Gastrocnemius medialis (tissue), 4 donors: ENCODE measurements around the gene LDLRAD4.

ENCODE experiments used
- POLR2A ChIP-seq, 2 donors: fragments of 450-650 bp; IDR thresholded peaks; one replicate each; pipeline ENCODE4 v1.6.1; 2017; ENCODE audit warnings: antibody characterized with exemption in 2 of 2, mild to moderate bottlenecking in 2 of 2, moderate library complexity in 2 of 2
- TF ChIP-seq, protein P1 (sequence below), 5 experiments: fragments of 450-650 bp in 3 of 5; fragments of 200-600 bp in 2 of 5; sonication (generic) in 2 of 5; IDR thresholded peaks in 4 of 5; conservative IDR thresholded peaks in 1 of 5; 1 replicate in 4 of 5; 2 replicates in 1 of 5; pipeline ENCODE4 v1.5.1; 2016 to 2019; ENCODE audit warnings: antibody characterized with exemption in 5 of 5, mild to moderate bottlenecking in 3 of 5, moderate library complexity in 3 of 5

DNA sequence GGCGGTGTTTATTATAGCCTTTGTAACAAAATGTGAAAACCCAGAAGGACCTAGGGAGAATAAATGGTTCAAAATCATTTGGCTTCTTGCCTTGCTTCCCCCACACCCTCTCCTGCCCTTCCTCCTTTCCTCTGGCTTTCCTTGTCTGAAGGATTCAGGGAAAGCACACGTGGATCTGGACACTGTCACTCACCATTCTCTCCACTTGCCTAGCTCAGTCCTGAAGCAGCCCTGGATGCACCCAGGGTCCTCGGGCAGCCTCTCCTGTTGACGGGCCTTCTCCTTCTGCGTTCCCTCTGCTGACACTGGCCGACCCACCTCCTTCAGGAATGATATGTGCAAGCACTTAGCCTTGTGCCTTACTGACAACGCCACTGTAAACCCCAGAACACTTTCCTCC is 439.4 kb downstream of the LDLRAD4 start:
- TF ChIP-seq, protein P1, sequence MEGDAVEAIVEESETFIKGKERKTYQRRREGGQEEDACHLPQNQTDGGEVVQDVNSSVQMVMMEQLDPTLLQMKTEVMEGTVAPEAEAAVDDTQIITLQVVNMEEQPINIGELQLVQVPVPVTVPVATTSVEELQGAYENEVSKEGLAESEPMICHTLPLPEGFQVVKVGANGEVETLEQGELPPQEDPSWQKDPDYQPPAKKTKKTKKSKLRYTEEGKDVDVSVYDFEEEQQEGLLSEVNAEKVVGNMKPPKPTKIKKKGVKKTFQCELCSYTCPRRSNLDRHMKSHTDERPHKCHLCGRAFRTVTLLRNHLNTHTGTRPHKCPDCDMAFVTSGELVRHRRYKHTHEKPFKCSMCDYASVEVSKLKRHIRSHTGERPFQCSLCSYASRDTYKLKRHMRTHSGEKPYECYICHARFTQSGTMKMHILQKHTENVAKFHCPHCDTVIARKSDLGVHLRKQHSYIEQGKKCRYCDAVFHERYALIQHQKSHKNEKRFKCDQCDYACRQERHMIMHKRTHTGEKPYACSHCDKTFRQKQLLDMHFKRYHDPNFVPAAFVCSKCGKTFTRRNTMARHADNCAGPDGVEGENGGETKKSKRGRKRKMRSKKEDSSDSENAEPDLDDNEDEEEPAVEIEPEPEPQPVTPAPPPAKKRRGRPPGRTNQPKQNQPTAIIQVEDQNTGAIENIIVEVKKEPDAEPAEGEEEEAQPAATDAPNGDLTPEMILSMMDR (IDR thresholded peaks at IDR 0.05 in 4 of 5, conservative IDR thresholded peaks at IDR 0.05 in 1 of 5) = no peak
- TF ChIP-seq POLR2A (IDR thresholded peaks at IDR 0.05) = no peak
